GM18526 (cell line): Measurements from ENCODE around the gene NRL.

Experiments used
- POLR2A ChIP-seq: IDR thresholded peaks from 3 replicates; pipeline ENCODE4 v1.6.1; 2011; ENCODE audit not compliant: insufficient read length; ENCODE audit errors: extremely low read depth

The NRL gene

GRCh38 chr14:24087004-24087403 lies 27.7 kb downstream of the NRL start:
- no peak for TF ChIP-seq POLR2A

DNA sequence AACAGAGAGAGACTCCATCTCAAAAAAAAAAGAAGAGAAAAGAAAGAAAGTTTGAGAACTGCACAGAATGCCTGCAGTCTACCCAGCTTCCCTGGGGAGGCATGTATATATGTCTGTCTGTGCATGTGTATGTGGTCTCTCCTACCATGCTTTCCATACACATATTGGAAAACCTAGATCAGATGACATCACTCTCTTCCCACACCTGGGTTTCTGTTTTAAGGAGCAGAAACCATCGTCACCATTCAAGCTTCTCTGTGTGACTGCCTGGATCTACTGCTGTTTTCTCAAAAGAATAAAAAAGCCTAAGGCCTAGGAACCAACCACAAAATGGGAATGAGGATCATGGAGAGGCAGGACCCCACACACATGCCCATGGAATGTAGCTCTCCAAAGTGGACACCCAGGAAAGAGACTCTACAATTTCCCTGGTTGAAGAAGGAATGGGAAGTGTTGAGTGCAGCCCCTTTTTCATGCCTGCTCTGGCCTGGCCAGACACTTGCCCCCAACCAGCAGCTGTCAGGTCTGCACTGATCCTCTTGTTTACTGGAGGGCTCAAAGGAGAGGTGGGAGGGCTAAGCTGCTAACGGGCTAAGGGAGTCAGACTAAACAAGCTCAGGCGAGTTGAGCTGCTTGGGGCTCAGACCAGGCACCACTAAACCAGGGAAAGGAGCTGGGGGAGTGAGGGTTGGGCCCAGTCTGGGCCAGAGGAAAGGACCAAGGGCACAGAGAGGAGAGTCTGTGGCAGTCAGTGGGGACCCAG lies 28.4 kb downstream of the NRL start:
- no peak for TF ChIP-seq POLR2A

- no peak for TF ChIP-seq POLR2A
These were observed 29.5 kb downstream of the NRL start for GRCh38 chr14:24085215-24085614.

DNA sequence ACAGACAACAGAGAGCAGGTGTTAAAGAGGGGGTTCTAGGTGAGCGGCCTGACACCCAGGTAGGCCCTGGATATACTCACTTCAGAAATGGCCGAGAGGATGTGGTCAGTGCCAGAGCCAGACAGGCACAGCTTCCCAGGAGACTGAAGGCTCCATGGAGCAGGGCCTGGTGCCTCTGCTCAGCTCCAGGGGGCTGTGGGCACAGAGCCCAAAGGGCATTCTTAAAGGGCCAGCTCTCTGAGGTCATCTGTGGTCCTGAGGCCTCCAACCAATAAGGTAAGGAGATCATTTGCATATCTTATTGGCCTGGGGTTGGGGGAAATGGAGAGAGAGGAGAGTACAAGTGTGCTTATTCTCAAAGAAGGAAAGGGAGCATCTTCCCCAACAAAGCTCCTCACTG lies 30.3 kb downstream of the NRL start:
- no peak for TF ChIP-seq POLR2A

- TF ChIP-seq POLR2A: no peak
These were observed 31.3 kb downstream of the NRL start for GRCh38 chr14:24083462-24083861.

DNA sequence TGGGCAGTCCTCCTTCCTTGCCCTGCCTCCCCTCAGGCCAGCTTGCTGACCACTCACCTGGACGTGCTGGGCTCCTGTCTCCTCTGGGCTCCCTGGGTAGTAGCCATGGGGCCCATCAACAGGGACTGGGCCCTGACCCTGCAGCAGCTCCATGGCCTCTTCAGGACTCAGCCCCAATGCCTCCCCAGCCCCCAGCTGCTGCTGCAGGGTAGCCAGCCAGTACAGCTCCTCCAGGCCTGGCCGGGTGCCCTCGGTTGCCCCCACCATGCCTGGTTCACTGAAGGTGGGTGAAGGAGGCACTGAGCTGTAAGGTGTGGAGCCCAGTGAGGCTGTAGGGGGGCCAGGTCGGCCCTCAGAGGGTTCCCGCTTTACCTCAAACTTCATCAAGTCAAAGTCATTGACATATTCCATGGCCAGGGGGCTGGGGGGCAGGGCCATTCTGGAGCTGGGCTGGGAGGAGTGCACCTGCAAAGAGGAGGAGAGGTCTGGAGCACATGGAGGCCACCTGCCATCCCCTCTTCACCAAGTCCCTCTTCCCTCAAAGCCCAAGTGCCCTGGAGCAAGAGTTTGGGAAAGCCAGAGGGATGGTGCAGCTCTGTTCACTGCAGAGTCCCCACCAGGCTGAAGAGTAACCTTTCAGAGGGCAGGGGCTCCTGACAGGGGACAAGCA lies 32.2 kb downstream of the NRL start:
- no peak for TF ChIP-seq POLR2A

DNA sequence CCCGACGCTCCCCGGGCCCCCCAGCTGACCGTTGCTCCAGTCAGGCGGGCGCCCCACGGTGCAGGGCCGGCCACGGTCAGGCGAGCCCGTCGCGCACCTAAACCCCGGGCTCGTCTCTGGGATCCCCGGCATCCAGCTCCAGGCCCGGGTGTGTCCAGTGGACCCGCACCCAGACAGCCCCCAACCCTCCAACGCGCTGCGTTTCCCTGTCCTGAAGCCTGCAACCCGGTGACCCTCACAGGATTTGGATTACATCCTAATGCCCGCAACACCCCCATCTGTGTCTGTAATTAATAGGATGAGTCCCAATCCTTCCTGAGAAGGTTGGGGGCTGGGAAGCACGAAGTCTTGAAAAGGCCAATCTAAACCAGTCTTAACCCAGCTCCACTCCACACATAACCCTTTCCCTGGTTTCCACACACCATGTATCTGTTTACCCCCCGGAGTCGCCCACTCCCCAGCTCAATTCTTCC lies 33.0 kb downstream of the NRL start:
- no peak for TF ChIP-seq POLR2A

DNA sequence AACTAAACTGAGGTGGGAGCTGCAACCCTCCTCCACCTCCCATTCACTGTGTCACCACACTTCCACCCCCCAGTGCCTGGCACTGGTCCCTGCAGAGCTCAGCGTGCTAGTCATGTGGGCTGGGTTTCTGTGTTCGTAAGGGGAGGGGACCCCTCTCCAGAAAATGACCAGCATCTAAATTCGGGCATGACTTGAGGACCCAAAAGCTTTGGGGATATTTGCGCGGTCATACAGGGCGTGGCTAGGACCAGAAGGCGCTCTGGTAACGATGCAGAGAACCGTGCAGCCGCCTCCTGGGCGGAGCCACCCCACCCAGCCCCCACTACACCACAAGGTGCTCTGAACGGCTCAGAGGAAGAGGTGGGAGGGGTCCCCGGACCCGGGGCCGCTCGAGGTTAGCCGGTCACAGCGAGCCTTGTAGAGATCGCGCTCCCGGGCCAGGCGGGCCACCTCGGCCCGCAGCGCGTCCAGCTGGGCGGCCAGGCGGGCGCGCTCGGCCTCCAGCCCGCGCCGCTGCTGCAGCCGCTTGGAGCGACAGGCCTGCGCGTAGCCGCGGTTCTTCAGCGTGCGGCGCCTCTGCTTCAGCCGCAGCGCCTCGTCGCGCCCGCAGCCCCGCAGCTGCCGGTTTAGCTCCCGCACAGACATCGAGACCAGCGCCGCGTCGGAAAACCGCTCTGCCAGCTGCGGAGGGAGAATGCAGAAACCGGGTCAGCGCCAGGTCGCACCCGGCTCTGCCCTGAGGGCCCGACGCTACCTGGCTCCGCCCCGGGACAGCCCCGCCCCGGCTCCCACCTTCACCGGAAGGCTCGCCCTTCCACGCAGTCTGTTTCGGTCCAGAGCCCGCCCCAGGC lies 33.6 kb downstream of the NRL start:
- TF ChIP-seq POLR2A: peak; percentile 72

DNA sequence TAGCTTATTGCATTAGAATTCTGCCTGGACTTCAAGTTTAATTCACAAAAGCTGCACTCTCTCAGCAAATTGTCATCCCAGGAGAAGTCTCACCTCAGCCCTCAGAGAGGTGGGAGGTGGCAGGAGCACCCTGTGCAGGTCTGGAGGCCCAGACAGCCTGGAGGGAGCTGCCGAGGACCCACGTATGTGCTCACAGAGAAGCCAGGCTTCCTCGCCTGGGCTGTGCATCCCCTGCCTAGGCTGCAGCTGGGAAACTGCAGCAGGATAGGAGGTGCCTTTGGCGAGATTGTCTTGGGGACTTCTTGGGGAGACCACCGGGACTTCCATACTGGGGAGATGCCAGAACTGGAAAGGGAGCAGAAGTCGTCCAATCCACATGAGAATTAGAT lies 34.6 kb downstream of the NRL start:
- no peak for TF ChIP-seq POLR2A

DNA sequence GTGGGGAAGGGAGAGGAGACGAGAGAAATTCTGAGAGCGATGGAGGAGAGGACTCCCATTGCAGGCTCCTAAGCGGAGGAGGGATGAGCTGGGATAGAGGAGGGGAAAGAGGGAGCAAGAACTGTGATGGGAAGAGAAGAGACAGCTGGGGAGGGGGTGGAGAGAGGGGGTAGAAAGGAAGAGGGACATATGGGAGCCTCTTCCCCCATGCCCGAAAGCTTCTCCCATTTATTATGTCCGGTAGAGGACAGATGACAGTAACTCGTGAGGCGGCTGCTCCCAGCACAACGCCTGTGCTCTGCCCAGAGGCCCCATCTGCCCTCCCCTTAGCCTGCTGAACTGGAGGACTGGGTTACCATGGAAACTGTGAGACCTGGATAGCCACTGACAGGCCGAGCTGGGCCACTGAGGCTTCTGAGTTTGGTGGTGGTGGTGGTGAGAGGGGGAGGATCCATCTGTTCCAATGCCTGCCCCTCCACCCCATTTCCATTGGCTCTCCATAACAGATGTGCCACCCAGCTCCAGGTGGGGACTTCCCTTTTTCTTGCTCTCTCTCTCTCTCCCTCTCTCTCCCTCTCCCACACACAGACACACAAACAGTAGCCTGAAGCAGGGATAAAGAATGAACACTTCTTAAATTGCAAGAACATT lies 35.1 kb downstream of the NRL start:
- no peak for TF ChIP-seq POLR2A

- no peak for TF ChIP-seq POLR2A
These were observed 36.6 kb downstream of the NRL start for GRCh38 chr14:24078146-24078545.

GRCh38 chr14:24077086-24077485 lies 37.7 kb downstream of the NRL start:
- no peak for TF ChIP-seq POLR2A

- TF ChIP-seq POLR2A: no peak
These were observed 38.5 kb downstream of the NRL start for GRCh38 chr14:24076302-24076601.

- no peak for TF ChIP-seq POLR2A
These were observed 39.1 kb downstream of the NRL start for GRCh38 chr14:24075485-24076301.
